Measurements from ENCODE around the gene NPAT. TPM values are rescaled to one million over a fixed set of nuclear protein-coding genes. Genes with fewer than 3 reads are reported as not detected.

The NPAT gene
- total and polyA plus RNA-seq, 9 of the 15 experiments (the other 6 are each of a cell fraction or from before 2014, with no cell fraction given), result 8.8 to 30.0 (median 22.1) TPM

DNA sequence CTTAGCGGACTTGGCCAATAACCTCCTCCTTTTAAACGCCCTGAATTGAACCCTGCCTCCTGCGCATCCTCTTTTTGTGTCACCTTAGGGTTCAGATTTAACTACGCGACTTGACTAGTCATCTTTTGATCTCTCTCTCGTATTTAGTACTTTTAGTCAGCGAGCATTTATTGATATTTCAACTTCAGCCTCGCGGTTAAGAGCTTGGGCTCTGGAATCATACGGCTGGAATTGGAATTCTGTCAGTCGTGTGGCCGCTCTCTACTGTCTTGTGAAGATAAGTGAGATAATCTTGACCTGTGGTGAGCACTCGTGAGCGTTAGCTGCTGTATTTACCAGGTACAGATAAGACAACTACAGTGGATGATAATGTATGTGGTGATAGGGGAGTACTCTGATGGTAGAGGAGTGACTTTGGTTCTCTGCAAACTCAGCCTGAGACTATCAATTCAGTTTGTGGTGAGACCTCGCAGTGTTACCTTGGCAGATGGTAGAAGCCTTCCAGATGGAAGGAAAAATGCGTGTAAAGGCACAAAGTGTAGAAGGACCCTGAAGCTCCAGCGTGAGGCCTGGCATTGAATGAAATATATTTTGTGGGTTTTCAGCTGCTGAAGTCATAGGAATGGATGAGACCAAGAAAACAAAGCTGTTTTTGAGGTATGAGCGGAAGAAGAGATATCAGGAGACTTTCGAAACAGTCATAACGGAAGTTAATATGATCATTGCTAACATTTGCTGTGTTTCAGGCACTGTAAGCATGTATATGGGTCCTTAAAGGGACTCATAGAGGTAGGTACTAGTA, 1.1 kb upstream of the NPAT start (continued):
- TF ChIP-seq PRDM10 (IDR thresholded peaks at IDR 0.05; ENCODE audit: partially characterized antibody) (no peak), RBM39 (optimal IDR thresholded peaks at IDR 0.05; ENCODE audit: low read depth, low read length) (peak; percentile 53), ZNF165 (CRISPR knock-in tag; IDR thresholded peaks at IDR 0.05; ENCODE audit: borderline replicate concordance) (no peak), HNRNPH1 (optimal IDR thresholded peaks at IDR 0.05; ENCODE audit: low read depth, low read length) (no peak), ZNF507 (tag; conservative IDR thresholded peaks at IDR 0.05) (no peak), HCFC1 (IDR thresholded peaks at IDR 0.05; ENCODE audit: low read depth, low read length) (no peak), NR2C2 (CRISPR knock-in tag; IDR thresholded peaks at IDR 0.05) (no peak), NR2C2 (tag; IDR thresholded peaks at IDR 0.05) (0 out of 2 replicates have a peak, but pooled peaks have one; percentile 8), MLLT1 (IDR thresholded peaks at IDR 0.05) (peak in 1 of 2 experiments; percentile 71; a peak in 2 of 4 replicates), ZNF699 (CRISPR knock-in tag; IDR thresholded peaks at IDR 0.05; ENCODE audit: insufficient replicate concordance) (no peak), CBX8 (IDR thresholded peaks at IDR 0.05; ENCODE audit: borderline replicate concordance, extremely low read depth, low read depth, low read length, poor library complexity, severe bottlenecking) (no peak)

Data from K562 (cell line).